GM19438 (cell line): Measurements from ENCODE around the gene PTPN4.

Source experiments
- ATAC-seq: cut with Tn5 transposase; IDR thresholded peaks from one replicate; pipeline ENCODE4 v1.9.1; 2021; ENCODE audit warnings: low read depth; ENCODE audit not compliant: unreplicated experiment

PTPN4 gene

DNA sequence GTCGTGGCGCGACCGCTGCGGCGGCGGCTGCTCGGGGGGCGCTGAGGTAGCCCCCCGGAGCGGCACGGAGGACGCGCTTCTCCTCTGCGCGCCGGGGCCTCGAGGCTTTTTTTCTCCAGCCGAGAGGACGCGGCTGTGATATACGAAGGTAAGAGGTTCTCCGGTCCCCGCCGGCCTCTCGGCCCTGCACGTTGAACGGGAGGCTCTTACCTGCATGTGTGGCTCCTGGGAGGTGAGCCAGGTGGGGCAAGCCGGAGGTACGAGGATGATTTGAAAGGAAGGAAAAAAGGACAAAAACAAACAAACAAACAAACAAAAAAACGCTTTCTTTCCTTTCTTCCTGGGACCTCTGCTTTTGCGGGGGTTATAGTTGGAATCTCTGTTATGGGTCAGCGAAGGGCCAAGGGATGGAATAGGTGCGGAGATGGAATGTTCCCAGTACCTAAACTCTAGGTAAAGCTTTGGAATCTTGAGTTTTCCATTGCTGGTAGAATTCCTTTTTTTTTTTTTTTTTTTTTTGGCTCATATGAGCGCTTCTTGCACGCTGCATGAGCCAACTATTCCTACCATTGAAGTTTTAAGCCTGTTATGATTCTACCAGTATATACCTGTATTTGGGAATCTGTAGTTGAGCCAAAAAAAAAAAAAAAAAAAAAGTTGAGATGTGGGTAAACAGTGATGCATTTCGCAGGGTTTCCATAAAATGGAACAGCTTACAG, 674 bp downstream of the PTPN4 start:
- peak; percentile 6 for ATAC-seq

DNA sequence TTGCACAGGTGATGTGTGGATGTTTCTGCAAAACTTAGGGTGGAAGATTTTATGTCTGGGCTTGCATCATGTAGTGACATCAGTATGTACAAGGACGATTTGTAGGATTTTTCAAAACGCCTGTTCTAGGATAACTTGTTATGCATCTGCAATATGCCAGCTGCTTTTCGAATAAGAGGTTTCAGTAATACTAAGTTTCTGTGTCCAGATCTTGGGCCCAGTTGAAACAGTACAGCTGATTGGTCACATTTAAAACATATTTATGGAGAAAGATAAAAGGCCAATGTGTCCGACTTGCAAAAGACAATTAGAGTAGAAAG, 1.2 kb downstream of the PTPN4 start:
- no peak for ATAC-seq

- no peak for ATAC-seq
Observed at GRCh38 chr2:119764832-119765231, 5.1 kb downstream of the PTPN4 start.

DNA sequence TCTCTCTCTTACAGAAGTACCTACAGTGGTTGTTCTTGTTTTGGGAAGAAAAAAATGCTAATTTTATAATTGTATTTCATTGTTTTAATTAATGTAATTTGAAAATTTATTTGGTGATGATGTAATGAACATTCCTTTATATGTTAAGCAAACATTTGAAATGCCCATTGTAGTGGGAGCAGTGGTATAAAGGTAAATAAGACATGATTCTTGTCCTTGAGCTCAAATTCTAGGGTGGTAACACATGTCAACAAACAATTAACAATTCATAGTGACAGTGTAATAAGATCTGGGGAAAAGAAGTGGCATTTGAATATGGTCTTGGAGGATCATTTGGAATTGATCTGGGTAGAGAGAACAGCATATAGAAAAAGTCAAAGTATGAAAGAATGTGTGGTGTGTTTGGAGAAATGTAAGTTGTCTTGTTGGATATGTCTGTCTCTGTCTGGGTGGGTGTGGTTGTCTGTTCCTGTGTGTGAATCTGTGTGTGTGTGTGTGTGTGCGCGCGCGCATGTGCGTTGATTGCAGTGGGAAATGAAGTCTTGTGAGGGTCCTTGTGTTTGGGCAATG, 5.8 kb downstream of the PTPN4 start:
- ATAC-seq: no peak

DNA sequence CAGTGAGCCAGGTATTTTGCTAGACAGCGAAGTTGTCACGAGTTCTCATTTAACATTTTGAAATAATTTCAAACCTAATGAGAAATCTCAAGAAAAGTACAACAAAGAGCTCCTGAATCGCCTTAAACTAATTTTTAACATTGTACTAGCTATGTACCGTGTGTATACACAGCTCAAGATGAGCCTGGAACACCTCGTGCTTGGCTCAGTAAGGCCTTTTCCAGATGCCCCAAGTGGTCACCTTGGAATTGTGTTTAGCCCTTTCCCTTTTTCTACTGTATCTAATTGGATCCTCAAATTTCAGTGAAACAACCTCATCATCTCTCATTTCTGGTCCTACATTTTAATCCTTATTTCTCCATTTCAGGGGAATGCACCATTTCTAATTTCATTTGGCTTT, 7.2 kb downstream of the PTPN4 start:
- no peak for ATAC-seq

DNA sequence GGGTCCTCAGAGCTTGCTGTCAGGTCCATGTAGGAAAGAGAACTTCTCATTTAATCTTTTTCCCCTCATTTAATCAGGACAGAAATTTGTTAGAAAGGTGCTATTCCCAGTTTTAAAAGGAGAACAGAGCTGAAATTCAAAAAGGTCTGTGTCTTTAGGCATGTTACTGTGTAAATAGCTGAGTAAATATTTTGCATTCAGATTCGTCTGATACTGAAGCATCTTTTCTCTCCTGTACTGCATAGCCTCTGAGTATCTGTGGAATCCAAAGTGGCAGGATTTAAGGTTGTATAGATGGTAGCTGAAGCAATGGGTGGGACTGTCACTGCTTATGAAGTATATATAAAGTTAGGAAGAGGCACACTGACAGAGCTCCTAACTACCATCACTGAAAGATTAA, 9.0 kb downstream of the PTPN4 start:
- no peak for ATAC-seq

DNA sequence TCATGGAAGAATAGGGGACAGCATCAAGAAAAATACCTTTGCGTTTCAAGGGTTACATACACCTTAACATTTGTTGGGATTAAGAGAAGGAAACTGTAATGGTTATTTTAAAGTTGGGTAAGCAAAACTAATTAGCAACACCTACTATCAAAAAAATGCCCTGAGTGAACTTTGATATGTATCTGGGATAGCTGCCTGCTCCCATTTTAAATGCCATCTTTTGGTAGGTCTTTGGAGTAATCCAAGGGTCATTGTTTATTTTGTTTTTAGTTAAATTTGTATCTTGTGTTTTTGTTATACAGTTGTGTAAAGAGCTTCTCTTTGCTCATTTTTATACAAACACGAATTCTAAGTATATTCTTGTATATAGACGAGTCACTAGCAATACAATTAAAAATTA, 9.9 kb downstream of the PTPN4 start:
- no peak for ATAC-seq

DNA sequence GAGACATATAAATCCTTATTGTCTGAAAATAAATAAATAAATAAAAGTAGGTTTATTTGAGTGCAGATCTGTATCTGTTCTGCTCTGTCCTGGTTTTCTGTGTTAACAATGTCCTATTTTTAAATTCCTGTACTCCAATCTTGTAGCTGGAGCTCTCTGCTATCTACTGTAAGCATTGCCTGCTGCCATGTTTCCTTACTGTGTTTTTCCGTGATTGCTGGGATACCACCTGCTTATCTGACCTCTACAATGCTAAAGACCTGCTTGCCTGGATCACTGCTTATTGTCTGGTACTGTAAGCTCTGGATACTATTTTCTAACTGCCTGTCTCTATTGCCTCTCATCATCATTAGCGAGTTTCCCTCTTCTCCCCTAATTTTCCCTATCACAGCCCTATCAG, 11.6 kb downstream of the PTPN4 start:
- no peak for ATAC-seq

- no peak for ATAC-seq
Observed at GRCh38 chr2:119772128-119772527, 12.4 kb downstream of the PTPN4 start.

DNA sequence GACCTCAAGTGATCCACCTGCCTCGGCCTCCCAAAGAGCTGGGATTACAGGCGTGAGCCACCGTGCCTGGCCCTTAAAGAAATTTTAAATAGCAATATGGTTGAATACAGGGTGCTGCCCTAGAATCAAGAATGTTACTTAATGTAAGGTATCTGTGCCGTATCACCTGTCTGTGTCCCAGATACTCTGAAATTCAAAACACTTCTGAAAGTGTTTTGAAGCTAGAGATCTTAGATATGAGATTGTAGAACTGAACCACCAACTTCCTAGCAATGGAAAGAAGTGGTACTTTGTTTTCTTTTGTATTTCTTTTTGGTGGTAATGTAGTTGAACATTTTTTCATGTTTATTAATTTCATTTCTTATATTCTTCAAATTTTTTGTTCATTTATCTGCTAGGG, 13.0 kb downstream of the PTPN4 start:
- ATAC-seq: no peak

DNA sequence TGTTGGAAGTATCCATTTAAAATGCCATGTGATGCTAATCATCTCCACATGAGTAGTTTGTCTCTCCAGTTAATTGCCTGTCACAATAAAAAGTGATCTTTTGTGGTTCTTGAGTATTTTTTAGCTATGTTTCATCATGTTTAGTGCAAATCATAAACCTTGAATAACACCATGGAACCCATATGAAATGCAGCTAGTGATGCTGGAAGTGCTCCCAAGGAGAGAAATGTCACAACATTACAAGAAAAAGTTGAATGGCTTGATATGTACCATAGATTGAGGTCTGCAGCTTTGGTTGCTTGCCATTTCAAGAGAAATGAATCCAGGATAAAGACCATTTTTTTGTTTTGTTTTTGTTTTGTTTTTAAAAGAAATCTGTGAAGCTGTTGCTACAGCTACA, 14.3 kb downstream of the PTPN4 start:
- no peak for ATAC-seq

GRCh38 chr2:119775102-119775501, 15.4 kb downstream of the PTPN4 start:
- ATAC-seq: no peak

- ATAC-seq: no peak
Observed at GRCh38 chr2:119782308-119783027, 22.7 kb downstream of the PTPN4 start.

- no peak for ATAC-seq
Observed at GRCh38 chr2:119784876-119785275, 25.2 kb downstream of the PTPN4 start.

DNA sequence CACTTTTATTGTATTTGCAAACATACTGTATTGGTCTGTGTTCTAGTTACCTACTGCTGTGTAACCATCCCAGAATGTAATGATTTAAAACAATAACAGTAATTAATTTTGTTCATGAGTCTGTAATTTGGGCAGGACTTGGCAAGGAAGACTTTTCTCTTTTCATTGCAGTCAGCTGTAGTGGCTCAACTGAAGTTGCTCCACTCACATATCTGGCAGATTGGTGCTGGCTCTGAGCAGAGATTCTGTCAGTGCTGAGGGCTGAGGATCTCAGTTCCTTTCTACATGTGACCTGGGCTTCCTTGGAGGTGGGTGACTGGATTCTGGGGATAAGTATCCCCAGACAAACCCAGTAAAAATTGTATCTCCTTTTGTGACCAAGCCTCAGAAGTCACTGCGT, 26.6 kb downstream of the PTPN4 start:
- no peak for ATAC-seq

GRCh38 chr2:119788752-119789151, 29.0 kb downstream of the PTPN4 start:
- ATAC-seq: no peak

DNA sequence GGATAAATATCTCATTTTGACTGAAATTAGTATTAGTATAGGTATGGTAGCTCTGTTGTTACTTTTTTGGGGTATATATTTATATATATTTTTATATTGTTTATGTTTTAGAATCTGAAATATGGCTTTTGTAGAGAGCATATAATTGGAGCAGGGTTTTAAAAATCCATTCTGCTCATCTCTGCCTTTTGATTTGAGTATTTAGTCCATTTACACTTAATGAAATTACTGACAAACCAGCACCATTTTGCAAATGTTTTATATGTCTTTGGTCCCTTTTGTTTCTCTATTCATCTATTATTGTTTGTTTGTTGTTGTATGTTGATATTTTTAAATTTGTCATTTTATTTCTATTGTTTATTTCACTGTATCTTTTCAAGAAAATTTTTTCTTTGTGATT, 30.7 kb downstream of the PTPN4 start:
- ATAC-seq: no peak

DNA sequence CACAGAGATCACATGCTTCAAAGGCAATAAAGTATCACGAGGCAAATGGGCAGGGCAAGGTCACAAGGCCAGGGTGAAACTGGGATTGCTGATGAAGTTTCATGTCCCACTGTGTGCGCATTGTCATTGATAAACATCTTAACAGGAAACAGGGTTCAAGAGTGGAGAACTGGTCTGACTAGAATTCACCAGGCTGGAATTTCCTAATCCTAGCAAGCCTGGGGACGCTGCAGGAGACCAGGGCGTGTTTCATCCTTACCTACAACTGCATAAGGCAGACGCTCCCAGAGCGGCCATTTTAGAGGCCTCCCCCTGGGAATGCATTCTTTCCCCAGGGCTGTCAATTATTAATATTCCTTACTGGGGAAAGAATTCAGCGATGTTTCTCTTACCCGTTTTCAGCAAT, 33.2 kb downstream of the PTPN4 start:
- no peak for ATAC-seq

DNA sequence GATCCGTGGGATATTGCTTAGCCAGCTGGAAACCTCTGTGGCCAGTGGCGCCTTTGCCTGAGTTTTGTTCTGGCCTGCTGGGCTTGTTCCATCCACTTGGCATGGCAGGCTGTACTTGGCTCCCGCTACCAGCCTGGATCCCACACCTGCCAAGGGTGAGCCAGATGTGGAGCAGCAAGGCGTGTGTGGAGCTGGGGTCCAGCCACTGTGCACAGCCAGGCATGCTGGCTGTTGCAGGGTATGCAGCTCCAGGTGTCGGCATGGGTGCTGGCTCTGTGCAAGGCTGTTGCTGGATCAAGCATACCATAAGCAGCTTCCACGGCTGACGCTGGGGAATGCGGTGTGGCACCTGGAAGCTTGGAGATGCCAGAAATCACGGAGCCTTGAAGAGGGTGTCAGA, 34.5 kb downstream of the PTPN4 start:
- ATAC-seq: no peak

- ATAC-seq: no peak
Observed at GRCh38 chr2:119795309-119796303, 35.9 kb downstream of the PTPN4 start.

DNA sequence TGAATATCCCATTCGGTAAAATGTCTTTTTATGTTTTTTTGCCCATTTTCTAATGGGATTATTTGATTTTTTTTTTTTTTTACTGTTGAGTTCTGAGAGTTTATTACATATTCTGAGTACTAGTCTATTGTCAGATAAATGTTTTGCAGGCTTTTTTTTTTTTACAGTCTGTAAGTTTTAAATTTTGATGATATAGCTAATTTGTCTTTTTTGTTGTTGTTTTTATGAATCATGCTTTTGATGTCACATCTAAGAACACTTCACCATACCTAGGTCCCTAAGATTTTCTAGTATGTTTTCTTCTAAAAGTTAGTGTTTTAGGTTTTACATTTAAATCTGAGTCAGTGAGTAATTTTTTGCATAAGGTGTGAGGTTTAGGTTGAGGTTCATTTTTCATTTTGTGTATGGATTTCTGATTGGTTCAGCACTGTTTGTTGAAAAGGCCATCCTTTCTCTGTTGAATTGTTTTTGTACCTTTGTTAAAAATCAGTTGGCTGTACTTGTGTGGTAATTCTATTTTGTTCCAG, 40.7 kb downstream of the PTPN4 start:
- ATAC-seq: no peak
